ENCODE measurements around the gene MPL. TPM values are rescaled to one million over a fixed set of nuclear protein-coding genes. Genes with fewer than 3 reads are reported as not detected.
A peak's percentile ranks its signal among the peaks of the same experiment; 100 is the strongest.

The MPL gene
- total RNA-seq, 1 donor from 2014 or later = not detected

DNA sequence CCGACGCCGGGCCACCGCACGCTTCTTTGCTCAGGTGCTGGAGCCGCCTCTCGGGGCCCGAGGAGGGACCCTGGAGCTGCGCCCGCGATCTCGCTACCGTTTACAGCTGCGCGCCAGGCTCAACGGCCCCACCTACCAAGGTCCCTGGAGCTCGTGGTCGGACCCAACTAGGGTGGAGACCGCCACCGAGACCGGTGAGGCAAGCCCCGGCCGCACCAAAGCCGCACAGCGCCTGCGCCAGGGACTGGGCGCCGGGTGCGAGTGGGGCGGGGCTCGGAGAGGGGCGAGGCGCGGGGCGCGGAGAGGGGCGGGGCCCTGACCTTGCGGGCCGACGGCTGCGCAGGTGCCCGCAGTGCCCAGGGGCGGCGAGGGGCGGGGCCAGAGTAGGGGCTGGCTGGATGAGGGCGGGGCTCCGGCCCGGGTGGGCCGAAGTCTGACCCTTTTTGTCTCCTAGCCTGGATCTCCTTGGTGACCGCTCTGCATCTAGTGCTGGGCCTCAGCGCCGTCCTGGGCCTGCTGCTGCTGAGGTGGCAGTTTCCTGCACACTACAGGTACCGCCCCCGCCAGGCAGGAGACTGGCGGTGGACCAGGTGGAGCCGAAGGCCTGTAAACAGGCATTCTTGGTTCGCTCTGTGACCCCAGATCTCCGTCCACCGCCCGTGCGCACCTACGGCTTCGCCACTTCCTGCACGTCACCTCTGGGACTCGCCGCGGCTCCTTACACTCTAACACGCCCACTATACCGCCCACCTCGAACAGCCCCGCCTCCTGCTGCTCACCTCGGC, 11.4 kb downstream of the MPL start:
- peak overlapping the region; percentile 86 for H3K4me3 Mint-ChIP-seq (ENCODE audit: unreplicated experiment)

DNA sequence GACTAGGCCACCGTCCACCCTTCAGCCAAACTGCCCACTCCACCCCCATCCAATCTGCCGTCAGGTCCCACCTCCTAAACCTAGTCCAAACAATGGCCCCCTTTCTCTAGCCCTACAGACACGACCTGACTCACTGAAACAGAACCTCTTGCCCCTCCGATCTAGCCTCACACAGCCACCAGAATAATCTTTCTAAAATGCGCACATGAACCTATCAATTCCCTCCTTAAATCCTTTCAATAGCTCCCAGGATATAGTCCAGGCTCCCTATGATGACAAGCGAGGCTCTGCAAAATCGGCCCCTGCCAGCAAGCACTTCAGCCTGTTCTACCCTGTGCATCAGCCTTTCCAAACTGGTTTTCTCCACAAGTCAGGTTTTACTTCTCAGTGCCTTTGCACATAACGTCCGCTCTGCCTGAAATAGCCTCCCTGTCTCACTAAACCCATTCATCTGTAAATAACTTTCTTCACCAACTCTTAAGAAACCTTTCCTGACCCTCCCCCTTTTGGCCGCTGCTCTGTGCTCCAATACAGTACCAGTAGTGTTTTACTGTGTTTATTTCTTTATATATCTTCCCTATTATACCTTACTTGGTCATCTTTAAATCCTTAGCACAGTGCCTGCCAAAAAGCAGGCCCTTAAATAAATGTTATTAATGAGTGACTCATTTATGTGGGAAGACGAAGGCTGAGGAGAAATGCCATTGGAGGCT, 12.1 kb downstream of the MPL start:
- Histone ChIP-seq H3K4me3 (ENCODE audit: insufficient read depth, low read depth, low read length) (peak overlapping the region; percentile 63), H2AFZ (ENCODE audit: low read depth, low read length) (peak overlapping the region; percentile 88), H3K27ac (ENCODE audit: low read depth, low read length) (peak overlapping the region; percentile 45), H3K79me2 (ENCODE audit: insufficient read depth, low read length) (no peaks in the 10 kb centered on the region), H3K27me3 (ENCODE audit: insufficient read depth, low read length) (no peaks in the 10 kb centered on the region), H3K36me3 (ENCODE audit: insufficient read depth, low read length) (no peaks in the 10 kb centered on the region), H3K9me3 (ENCODE audit: insufficient read depth, low read depth, low read length) (no peaks in the 10 kb centered on the region), H3K4me1 (ENCODE audit: insufficient read depth, low read length) (peaks cover 17% of the 10 kb centered on the region), H3K9ac (ENCODE audit: low read length) (peak overlapping the region; percentile 67), H4K20me1 (ENCODE audit: insufficient read depth, low read length) (no peaks in the 10 kb centered on the region), H3K4me2 (ENCODE audit: low read length) (peak overlapping the region; percentile 92)
- FAIRE-seq = no peak
- TF ChIP-seq CTCF (IDR thresholded peaks at IDR 0.05; ENCODE audit: insufficient read depth, low read depth, low read length) (no peak), EZH2 (IDR thresholded peaks at IDR 0.05; ENCODE audit: insufficient read depth, low read length) (no peak)
- Mint-ChIP-seq H3K27me3 (ENCODE audit: low read depth, unreplicated experiment) (no peaks in the 10 kb centered on the region), H3K4me1 (ENCODE audit: low read depth, unreplicated experiment) (peaks cover 6% of the 10 kb centered on the region), H3K36me3 (ENCODE audit: low read depth, unreplicated experiment) (no peaks in the 10 kb centered on the region), H3K27ac (ENCODE audit: unreplicated experiment) (peak overlapping the region; percentile 59), H3K9me3 (ENCODE audit: unreplicated experiment) (peaks cover 2% of the 10 kb centered on the region), H3K4me3 (ENCODE audit: unreplicated experiment) (peak overlapping the region; percentile 86)
- peak; percentile 92 for DNase-seq (ENCODE audit: low read depth)

More for the DNA sequence above, 11.4 kb downstream of the MPL start:
- Histone ChIP-seq H3K27me3 (ENCODE audit: insufficient read depth, low read length) (no peaks in the 10 kb centered on the region), H3K36me3 (ENCODE audit: insufficient read depth, low read length) (no peaks in the 10 kb centered on the region), H4K20me1 (ENCODE audit: insufficient read depth, low read length) (no peaks in the 10 kb centered on the region), H3K79me2 (ENCODE audit: insufficient read depth, low read length) (no peaks in the 10 kb centered on the region), H3K4me2 (ENCODE audit: low read length) (peak overlapping the region; percentile 92), H3K27ac (ENCODE audit: low read depth, low read length) (peak overlapping the region; percentile 45), H3K4me3 (ENCODE audit: insufficient read depth, low read depth, low read length) (peak overlapping the region; percentile 63), H3K4me1 (ENCODE audit: insufficient read depth, low read length) (peaks cover 17% of the 10 kb centered on the region), H3K9ac (ENCODE audit: low read length) (peak overlapping the region; percentile 67), H2AFZ (ENCODE audit: low read depth, low read length) (peak overlapping the region; percentile 88), H3K9me3 (ENCODE audit: insufficient read depth, low read depth, low read length) (no peaks in the 10 kb centered on the region)
- H3K27me3 Mint-ChIP-seq (ENCODE audit: low read depth, unreplicated experiment) = no peaks in the 10 kb centered on the region
- H3K36me3 Mint-ChIP-seq (ENCODE audit: low read depth, unreplicated experiment) = no peaks in the 10 kb centered on the region
- TF ChIP-seq CTCF (IDR thresholded peaks at IDR 0.05; ENCODE audit: insufficient read depth, low read depth, low read length) (no peak), EZH2 (IDR thresholded peaks at IDR 0.05; ENCODE audit: insufficient read depth, low read length) (no peak)
- H3K9me3 Mint-ChIP-seq (ENCODE audit: unreplicated experiment) = peaks cover 2% of the 10 kb centered on the region
- H3K4me1 Mint-ChIP-seq (ENCODE audit: low read depth, unreplicated experiment) = peaks cover 6% of the 10 kb centered on the region
- peak; percentile 70 for DNase-seq (ENCODE audit: low read depth)
- no peak for FAIRE-seq
- H3K27ac Mint-ChIP-seq (ENCODE audit: unreplicated experiment) = peak overlapping the region; percentile 59

Data from astrocyte (in vitro differentiated cells and primary cell).